ENCODE results near the gene PDGFRB.
A peak's percentile ranks its signal among the peaks of the same experiment; 100 is the strongest.

PDGFRB gene

DNA sequence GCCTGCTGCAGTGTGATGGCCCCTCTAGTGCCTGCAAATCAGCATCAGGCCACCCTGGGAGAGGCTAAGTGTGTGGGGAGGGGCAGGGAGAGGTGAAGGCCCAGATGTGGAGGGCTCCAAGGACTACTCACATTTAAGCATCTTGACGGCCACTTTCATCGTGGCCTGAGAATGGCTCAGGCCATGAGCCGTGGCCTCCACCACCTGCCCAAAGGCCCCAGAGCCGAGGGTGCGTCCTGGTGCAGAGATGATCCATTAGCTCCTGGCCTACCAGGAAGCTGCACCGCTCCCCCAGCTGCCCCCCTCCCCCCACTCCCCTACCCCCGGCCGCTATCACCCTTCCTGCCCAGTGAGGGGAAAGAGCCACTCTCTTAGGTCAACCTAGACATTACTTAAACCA lies 31.0 kb downstream of the PDGFRB start:
- Mint-ChIP-seq H3K27me3 (ENCODE audit: low read depth) (no peaks in the 10 kb centered on the region), H3K36me3 (ENCODE audit: low read depth) (peaks cover 51% of the 10 kb centered on the region), H3K4me3 (no peak overlapping the region), H3K27ac (peak overlapping the region in 2 of 3 experiments; percentile 18 to 44), H3K9me3 (no peaks in the 10 kb centered on the region), H3K4me1 (no peaks in the 10 kb centered on the region)
- TF ChIP-seq, protein P1, sequence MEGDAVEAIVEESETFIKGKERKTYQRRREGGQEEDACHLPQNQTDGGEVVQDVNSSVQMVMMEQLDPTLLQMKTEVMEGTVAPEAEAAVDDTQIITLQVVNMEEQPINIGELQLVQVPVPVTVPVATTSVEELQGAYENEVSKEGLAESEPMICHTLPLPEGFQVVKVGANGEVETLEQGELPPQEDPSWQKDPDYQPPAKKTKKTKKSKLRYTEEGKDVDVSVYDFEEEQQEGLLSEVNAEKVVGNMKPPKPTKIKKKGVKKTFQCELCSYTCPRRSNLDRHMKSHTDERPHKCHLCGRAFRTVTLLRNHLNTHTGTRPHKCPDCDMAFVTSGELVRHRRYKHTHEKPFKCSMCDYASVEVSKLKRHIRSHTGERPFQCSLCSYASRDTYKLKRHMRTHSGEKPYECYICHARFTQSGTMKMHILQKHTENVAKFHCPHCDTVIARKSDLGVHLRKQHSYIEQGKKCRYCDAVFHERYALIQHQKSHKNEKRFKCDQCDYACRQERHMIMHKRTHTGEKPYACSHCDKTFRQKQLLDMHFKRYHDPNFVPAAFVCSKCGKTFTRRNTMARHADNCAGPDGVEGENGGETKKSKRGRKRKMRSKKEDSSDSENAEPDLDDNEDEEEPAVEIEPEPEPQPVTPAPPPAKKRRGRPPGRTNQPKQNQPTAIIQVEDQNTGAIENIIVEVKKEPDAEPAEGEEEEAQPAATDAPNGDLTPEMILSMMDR (IDR thresholded peaks at IDR 0.05; ENCODE audit: unreplicated experiment in 3 of 3): no peak

DNA sequence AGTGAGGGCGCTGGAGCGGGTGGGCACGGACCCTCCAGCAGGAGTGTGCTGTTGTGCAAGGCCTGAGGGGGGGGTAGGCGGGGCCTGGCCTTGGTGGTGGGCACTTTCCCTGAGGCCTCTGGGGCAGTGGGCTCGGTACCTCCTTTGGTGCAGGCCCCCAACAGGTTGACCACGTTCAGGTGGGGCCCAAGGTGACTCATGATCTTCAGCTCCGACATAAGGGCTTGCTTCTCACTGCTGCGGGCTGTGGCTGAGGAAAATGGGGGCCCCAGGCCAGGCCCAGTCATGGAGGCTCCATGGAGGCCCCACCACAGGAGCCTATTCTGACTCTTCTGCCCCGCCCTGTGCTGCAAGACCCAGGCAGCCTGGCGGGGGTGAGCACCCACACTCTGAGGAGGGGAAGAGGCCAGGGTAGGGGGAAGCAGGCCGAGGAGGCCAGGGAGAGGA lies 31.5 kb downstream of the PDGFRB start:
- Mint-ChIP-seq H3K27me3 (ENCODE audit: low read depth) (no peaks in the 10 kb centered on the region), H3K4me3 (no peak overlapping the region), H3K9me3 (no peaks in the 10 kb centered on the region), H3K36me3 (ENCODE audit: low read depth) (peaks cover 56% of the 10 kb centered on the region), H3K27ac (no peak overlapping the region), H3K4me1 (no peaks in the 10 kb centered on the region)
- TF ChIP-seq, protein P1 (IDR thresholded peaks at IDR 0.05; ENCODE audit: unreplicated experiment in 3 of 3): no peak

DNA sequence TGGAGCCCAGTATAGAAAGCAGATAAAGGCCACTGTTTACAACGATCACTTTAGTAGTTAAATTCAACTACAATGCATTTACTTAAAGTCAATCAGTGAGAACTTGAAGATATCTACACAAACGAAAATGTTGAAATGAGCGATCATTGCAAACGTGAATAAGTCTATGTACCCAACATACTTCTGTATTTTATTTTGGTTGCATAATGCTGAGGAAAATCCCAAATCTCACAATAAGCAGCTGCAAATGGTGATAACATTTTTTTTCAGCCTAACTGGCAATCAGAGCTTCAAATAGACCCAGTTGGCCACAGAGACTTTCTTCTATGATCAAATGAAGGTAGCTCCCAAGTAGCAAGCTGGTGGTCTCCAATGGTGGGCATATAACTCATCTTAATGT lies 32.1 kb downstream of the PDGFRB start:
- H3K27ac Mint-ChIP-seq: no peak overlapping the region

DNA sequence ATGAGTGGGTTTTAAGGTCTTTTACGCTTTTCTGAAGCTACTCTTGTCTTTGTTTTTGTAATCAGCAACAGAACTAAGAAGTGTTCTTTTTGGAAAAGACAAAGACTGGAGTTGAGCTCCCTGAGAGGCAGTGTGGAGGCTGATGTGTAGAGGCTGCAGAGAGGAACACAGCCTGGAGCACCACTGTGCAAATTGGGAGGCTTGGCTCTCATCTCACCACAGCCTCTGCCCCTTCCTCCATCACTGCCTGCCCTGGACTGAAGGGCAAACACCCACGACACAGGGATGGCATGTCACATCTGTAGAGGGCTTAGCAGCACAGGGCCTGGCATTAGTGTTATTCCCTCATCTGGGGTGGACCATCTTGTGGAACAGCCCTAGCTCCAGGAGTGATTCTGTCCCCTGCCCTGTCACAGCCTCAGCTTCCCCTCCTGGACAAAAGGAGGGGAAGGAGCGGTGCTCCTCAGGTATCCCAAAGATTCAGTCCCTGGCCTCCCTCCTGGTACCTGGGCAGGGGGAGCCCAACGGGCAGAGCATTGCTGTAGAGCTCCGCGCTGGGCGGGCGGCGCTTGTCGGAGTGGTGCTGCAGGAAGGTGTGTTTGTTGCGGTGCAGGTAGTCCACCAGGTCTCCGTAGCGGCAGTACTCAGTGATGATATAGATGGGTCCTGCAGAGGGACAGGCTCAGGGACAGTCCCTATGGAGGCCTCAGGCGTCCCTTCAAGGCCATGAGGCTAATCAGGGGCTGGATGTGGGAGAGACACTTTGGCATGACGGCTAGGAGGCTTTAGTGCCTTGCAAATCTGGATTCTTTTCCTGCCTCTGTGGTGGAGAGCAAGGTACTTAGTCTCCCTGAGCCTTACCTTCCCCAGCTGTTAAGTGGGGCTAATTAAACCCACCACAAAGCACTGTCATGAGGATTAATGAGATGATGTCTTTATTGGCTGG lies 32.8 kb downstream of the PDGFRB start:
- Mint-ChIP-seq H3K9me3 (no peaks in the 10 kb centered on the region), H3K27ac (no peak overlapping the region), H3K4me1 (no peaks in the 10 kb centered on the region), H3K27me3 (ENCODE audit: low read depth) (no peaks in the 10 kb centered on the region), H3K36me3 (ENCODE audit: low read depth) (peaks cover 54% of the 10 kb centered on the region), H3K4me3 (no peak overlapping the region)
- TF ChIP-seq, protein P1 (IDR thresholded peaks at IDR 0.05; ENCODE audit: unreplicated experiment in 3 of 3): no peak

More for the DNA sequence above, 32.1 kb downstream of the PDGFRB start:
- H3K4me3 Mint-ChIP-seq: no peak overlapping the region
- no peaks in the 10 kb centered on the region for H3K9me3 Mint-ChIP-seq
- TF ChIP-seq, protein P1 (IDR thresholded peaks at IDR 0.05; ENCODE audit: unreplicated experiment in 3 of 3): no peak
- no peaks in the 10 kb centered on the region for H3K27me3 Mint-ChIP-seq (ENCODE audit: low read depth)
- H3K36me3 Mint-ChIP-seq (ENCODE audit: low read depth): peaks cover 52% of the 10 kb centered on the region
- H3K4me1 Mint-ChIP-seq: no peaks in the 10 kb centered on the region

DNA sequence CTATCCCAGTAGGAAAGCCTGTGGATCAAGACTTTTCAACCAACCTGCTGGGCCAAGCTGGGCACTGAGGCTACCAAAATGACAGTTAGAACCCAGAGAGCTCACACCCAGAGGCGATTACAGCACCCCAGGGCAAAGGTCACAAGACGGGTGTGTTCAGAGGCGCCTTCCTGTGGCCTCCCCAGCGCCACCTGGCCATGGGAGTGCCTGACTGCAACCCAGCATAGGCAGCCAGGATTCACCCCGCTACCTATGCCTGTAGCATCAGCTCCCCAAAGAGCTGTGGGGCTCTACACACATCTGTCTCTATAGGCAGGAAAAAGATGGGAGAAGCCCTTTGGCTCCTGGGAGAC lies 33.5 kb downstream of the PDGFRB start:
- Mint-ChIP-seq H3K36me3 (ENCODE audit: low read depth) (peaks cover 54% of the 10 kb centered on the region), H3K4me3 (no peak overlapping the region), H3K27me3 (ENCODE audit: low read depth) (no peaks in the 10 kb centered on the region), H3K27ac (no peak overlapping the region), H3K9me3 (no peaks in the 10 kb centered on the region), H3K4me1 (no peaks in the 10 kb centered on the region)
- TF ChIP-seq, protein P1 (IDR thresholded peaks at IDR 0.05; ENCODE audit: unreplicated experiment in 3 of 3): no peak
